HG03025 (cell line): ENCODE results near the gene BNIP5.

Experiments used
- ATAC-seq: cut with Tn5 transposase; IDR thresholded peaks from one replicate; pipeline ENCODE4 v1.9.1; 2021; ENCODE audit warnings: mild to moderate bottlenecking, moderate library complexity; ENCODE audit not compliant: unreplicated experiment, low FRiP score

The BNIP5 gene, protein sequence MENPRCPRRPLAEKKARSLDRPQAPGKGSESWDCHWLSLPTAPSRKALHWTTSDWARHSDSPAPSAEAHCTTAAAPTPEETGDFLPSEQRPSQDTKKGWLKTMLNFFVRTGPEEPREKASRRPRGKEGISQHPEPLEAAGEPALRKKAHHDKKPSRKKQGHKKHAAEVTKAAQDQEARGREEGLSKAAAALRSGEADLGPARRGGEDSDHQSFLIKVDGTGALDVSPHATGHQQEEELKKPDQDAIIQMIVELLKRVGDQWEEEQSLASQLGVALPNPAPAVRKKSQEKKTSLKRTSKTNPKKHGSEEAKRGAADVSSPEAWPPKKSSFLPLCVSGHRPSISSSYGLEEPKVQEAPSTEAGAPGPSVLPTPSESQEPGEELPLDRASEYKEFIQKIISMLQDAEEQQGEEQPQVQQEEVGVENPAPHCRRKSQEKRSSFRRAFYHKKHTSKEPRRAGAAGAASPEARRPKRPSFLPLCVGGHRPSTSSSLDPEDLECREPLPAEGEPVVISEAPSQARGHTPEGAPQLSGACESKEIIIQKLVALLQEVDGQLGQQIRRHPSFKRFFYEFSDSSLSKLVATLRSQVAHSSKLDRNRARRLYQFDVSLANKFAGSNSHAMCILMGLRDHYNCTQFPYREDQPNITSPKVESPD

DNA sequence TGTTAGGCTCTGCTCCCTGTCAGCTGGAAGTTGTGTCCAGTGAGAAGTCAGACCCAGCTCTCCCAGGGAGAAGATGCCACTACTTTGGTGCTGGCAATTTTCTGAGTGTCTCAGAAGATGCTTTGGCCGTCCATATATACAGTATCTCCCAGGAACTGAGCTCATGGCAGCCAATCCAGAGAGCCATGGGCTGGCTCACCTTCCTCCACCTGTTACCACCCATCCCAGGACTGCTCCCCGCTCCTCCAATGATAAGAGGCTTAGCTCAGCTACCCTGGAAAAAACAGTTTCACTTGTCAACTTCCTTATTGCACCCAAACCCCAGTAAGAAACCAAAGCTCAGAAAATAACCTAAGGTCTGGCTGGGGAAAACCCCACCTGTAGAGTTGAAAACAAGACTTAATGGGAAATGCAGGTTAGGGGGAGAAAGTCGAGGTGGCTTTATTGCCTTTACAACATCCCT, at the start of gene BNIP5:
BNIP5 (minus strand) TSS at position 110 of the 463 bp plus-strand sequence. CDS start 6,198 bp downstream, outside the sequence.
- ATAC-seq = no peak

DNA sequence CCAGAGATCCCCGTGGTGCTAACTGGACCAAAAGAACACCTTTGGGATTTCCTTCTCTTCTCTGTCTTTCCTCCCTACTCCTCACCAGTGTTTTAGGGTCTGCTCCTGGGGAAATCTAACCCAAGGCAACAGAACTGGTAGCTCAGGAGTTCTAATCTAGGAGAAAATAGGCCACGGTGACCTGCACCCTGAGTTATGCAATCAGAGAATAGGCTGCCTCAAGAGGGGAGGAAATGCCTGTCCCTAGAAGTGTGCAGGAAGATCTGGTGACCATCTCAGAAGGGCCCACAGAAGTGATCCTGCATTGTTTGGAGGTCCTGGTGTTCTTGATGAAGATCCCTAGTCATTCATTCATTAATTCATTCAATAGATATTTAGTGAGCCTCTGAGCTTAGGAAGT, 47.4 kb upstream of the BNIP5 start:
- no peak for ATAC-seq

DNA sequence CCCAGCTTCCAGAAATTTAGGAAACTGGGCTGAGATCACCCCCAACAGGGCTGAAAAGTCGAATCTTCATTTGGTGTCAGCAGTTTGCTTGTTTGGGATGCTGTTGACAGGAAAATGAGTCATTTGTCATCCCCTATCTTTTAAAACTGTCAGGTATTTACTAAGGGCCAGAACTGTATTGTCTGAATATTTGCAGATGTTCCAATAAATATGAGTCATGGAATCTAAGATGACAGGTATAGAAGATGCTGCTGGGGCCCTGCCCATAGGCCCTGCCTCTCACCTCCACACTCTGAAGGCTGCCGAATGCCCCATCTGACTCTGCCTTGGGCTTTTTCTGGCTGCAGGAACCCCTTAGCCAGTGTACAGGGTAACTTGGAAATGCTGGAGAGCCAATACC, 46.9 kb upstream of the BNIP5 start:
- ATAC-seq = no peak

DNA sequence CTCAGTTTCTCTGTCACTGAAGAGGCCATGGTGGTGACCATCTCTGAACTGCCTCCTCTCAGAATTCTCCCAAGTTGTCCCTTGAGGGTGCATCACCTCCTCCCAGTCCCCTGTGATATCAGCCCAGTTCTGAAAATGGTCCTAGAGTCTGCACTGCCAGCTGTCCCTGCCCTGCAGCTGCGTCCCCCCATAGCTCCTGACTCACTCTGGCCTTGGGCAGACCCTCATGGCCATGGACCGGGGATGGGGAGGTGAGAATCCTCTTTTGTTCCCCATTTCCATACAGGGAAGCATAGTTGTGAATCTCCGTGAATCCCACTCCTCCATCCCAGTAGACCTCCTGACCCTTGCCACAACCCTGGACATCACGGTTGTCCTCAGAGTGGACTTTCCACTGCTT, 46.3 kb upstream of the BNIP5 start:
- ATAC-seq = no peak

DNA sequence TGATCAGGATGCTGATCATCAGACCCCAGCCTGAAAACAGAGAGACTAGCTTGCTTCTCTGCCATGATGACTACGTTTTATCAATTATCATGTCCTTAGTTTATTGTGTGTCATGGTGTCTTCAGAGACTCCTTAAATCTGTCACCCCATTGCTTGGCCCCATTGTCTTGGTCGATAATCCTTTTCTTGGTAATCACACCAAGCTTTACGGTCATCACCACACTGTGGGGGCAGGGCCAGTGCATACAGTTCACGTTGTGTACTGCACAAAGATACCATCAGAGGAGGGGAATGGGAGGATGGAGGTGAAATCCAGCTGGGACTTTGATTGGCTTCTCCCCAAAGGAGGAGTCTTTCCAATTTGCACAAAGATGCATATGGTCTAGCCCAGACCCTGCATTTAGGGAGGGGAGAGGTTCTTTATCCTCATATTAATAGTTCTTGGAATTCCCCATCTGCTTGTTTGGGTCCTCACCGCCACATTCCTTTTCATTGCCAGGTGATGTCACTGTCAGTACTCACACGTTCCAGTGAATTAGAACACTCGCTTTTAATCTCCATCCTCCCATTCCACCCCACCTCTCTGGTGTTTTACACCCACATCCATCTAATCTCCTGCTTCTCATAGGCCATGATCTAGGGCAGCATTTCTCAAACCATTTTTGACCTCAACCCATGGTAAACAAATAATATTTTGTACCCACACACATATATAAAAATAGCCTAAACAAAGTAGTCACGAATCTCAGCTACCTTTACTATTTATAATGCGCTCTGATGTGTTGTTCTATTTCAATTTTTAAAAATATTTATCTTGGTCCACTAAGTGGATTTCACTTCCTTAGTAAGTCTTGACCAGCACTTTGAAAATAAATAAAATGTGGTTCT, 45.1 kb upstream of the BNIP5 start:
- ATAC-seq = no peak

DNA sequence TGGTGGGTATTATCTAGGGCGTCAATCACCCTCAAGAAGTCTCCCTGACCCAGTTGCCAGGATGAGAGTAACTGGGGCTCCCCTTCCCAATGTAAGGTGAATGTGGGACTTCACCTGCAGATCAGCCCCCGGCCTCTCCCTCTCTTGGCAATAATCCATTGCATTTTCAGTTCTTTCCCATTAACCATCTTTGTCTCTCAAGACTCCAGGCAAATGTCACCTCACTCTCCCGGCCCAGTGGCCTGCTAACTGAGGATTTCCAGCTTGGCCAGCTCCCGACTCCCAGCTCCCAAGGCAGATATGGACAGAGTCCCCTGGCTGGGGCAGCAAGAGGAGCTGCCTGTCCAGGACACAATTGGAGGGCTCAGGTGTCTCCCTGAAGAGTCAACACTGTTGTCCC, 43.5 kb upstream of the BNIP5 start:
- no peak for ATAC-seq

DNA sequence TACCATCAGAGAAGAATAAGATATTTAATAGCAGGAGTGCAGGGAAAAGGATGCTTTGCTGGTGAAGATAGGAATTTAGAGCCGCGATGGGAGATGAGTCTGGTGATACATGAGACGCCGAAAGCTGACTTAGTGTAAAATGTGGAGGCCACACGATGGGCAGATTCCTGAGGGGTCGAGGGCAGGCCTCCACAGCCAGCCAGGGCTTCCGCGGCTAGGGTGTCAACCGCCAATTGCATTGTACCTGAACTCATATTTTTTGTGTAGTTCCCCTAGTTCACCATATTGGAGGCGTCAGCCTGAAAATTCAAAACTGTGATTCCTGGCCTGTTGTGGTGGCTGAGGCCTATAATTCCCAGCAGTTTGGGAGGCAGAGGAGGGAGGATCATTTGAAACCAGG, 42.2 kb upstream of the BNIP5 start:
- ATAC-seq = no peak

DNA sequence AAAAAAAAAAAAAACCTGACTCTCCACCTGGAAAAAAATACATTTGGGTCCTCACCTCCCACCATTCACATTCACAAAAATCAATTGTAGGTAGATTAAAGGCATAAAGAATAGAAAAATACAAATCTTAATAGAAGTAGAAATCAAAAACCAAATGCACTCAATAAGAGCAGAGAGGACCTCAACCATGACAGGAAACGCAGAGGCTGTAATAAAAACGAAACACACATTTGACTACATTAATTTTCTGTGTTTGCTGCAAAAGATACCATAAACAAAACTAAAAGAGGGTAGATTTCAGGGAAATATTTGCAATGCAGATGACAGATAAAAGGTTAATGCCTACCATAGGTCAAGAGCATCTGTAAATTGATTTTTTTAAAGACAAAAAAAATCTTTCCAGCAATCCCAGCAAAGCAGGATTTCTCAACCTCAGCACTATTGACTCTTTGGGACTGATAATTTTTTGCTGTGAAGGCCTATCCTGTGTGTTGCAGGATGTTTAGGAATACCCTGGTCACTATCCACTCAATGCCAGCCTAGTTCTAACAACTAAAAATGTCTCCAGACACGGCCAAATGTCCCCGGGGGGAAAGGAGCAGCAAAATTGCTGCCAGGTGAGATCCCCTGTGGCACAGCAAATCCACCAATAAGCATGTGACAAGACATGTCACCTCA, 41.7 kb upstream of the BNIP5 start:
- ATAC-seq = no peak

DNA sequence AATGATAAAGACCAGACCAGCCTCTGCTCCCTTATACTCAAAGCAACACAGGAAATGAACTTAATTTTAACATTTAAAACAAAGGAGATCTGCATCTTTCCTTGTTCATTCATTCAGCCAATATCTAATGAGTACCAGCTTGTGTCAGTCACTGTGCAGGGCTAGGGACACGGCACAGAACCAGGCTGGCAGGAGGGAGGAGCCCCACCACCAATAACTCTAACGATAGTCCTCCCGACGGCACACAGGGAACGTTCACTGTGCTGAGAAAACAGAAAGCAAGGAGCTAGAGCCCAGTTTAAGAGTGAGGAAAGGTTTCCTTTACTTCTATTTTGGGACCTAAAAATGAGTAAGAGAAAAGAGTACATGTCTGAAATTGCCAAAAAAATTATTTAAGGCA, 40.9 kb upstream of the BNIP5 start:
- ATAC-seq = no peak

DNA sequence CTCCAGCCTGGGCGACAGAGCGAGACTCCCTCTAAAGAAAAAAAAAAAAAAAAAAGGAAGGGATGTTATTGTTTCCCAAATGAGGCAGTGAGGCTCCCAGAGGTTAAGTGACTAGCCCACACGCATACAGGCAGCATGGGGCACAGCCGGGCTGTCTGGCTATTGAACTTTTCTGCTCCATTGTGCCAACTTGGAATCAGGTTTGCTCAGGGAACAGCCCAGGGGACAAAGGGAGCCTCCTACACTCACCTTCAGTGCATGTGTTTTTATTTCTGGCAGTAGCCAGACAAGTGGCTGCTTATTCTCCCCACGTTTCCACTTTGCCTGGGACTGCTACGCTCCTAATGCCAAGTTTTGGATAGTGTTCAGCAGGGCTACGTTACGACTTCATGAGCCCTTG, 40.1 kb upstream of the BNIP5 start:
- no peak for ATAC-seq

DNA sequence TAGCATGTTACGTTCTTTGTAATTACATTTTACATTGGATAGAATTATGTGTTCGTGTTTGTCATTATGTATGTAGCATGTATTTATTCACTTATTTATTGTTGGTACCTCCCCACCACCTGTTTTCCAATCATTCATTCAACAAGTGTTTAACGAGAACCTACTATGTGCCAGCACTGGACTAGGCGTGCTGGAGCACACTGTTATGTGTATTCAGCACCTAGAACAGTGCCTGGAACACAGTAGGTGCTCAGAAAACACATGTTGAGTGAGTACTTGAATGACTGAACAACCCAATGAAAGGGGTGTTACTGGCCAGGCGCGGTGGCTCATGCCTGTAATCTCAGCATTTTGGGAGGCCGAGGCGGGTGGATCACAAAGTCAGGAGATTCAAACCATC, 39.5 kb upstream of the BNIP5 start:
- ATAC-seq = no peak

DNA sequence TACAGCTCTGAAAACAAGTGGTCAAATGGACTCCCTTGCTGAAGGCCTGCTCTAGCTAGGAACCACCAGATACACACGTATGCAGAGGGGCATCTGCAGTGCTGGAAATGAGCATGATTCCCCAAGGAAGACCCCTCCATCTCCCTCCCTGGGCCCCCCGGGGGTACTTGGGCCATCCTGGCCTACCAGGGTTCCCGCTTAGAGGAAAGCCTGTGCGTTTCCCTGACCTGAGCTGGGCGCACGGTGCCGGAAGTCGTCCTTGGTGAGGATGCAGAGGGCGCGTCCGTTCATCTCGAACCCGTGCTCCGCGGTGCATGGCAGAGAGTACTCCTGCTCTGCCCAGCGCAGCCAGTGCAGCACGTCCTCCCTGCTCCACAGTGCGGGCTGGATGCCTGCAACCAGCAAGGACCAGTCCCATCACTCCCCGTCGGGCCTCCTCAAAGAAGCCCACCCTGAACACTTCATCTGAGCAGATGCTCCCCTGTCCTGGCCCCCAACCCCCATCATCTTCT, 39.0 kb upstream of the BNIP5 start:
- ATAC-seq = no peak

DNA sequence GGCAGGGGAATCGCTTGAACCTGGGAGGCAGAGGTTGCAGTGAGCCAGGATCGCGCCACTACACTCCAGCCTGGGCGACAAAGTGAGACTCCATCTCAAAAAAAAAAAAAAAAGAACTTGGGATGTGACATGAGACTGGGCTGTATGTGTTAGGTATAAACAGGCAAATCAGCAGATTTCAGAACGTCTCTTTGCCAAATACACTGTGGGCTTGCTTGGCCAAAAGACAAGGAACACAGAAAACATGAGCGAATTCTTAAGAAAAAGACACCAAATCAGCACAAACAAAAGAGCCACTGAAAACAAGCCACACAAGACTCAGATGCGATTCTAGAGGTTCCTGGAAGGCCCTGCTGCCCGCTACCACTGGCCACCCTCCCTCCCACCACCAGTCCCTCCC, 38.3 kb upstream of the BNIP5 start:
- ATAC-seq = no peak

DNA sequence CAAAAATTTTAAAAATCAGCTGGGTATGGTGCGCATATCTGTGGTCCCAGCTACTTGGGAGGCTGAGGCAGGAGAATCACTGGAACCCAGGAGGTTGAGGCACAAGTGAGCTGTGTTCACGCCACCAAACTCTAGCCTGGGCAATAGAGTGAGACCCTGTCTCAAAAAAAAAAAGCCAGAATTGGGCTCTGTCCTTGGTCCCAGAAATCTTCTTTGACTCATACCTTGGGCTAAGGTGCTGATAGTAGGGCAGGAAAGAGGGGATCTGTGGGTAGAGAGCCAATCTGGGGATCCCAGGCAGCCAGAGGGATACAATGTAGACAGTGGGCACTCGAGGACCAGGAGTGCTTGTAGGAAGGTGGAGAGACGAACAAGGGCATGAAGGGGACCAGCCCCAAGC, 37.5 kb upstream of the BNIP5 start:
- no peak for ATAC-seq

DNA sequence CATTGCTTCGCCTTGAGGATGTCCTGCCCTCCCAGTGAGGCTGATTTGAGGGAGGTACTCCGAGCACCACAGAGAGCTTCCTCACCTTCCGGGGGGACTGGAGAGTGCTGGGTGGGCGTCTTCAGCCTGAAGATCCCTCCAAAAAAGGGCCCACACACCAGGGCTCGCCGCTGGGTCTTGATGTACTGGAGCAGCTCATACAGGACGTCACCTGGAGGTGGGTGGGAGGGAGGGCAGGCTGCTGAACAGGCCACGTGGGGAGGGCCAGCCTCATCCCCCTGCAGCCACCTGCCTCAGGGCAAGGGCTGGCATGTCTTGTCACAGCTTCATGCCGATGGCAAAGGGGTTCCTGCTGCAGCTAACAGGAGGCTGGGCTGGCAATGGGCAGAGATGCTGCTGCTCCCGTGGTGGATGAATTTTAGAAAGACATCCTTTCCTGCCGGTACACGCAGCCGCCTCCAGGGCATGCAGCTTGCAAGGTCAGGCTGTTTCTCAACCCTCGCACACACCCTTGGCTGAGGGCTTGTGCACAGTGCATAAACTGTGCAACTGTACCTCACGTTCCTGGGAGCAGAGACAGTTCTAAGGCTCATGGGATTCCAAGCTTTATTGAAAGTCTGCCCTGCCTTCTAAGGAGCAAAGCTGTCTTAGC, 36.8 kb upstream of the BNIP5 start:
- no peak for ATAC-seq

DNA sequence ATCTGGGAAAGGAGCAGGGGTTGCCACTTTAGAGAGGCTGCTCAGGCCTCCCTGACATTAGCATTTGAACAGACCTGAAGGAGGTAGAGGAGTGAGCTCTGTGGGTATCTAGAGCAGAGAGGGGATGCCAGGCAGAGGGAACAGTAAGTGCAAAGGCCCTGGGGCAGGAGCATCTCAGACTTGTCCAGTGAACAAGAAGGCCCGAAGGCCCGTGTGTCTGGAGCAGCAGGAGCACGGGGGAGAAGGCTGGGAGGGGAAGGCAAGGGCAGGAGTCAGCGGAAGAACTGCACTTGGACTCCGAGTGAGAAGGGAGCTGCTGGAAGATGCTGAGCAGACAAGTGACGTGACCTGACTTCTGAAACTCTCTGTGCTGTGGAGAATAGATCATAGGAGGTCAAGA, 35.4 kb upstream of the BNIP5 start:
- ATAC-seq = no peak

DNA sequence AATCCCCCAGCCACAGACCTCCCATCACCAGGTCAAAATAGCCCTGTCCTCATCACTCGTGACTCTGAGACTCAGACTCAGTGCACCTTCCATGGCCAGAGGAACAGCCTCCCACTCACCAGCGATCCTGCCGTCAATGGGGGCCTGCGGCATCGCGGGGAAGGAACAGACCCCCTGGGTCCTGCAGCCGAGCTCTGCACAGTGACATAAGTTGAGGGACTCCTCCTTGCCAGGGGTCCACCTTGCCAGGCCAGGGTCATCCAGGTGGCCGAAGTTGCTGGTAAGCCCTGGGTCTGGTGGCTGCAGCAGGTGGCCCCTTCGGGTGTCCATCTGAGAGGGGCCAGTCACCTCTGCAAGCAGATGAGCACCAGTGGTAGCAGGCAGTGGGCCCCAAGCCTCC, 34.5 kb upstream of the BNIP5 start:
- ATAC-seq = no peak

DNA sequence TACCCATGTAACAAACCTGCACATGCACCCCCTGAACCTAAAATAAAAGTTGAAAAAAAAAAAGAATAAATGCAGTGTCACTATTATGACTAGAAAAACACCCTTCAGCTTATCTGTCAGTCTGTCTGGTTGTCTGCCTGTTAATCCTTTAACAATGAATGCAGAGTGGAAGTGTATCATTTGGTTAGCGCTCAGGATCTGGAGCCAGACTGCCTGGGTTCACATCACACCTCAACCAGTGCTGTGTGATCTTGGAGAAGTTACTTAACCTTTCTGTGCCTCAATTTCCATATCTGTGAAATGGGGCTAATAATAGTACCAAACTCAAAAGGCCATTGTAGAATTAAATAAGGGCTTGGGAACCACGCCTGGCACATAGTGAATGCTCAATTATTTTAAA, 34.0 kb upstream of the BNIP5 start:
- no peak for ATAC-seq

DNA sequence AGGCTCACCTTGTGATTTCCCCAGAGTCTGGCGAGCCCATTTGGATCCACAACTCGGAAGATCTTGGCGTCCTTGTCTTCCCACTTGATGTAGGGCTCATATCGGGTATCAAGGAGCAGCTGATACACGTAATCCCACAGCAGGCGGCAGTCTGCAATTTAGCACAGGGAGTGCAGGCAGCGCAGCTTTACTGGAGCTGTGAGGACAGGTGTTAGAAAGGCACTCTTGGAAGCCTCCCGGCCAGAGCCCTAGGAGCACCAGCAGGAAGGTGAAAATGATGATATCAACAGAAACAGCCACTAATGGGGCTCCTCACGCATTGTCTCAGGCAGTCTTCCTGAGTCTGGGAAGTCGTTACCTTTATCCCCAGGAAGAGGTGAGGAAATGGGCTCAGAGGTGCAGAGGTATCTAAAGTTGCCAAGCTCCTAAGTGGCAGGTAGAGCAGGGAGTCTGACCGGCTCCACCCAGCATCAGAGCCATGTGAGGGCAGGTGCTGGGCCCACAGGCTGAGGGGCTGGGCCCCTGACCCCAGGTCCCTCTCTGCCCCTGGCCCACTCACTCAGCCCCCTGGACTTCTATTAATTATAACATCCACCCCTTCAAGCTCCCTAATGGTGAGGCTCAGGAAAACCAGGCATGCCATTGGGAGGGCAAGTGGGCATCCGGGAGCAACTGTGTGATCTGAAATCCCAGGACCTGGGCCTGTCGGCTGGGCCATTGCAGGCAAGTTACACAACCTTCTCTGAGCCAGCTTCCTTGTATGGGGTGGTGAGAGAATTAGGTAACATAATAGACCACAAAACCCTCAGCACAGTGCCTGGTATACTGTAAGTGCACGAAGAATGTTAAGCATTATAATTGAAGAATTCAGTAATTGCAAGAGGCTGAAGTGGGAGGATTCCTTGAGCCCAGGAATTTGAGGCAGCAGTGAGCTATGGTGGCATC, 32.5 kb upstream of the BNIP5 start:
- ATAC-seq = no peak
